PC-3 (cell line): ENCODE measurements around the gene HDLBP. TPM values are rescaled to one million over a fixed set of nuclear protein-coding genes. Genes with fewer than 3 reads are reported as not detected.

ENCODE experiments used
- ATAC-seq: fragments of 200-7000 bp; cut with Tn5 transposase; 2 replicates; pipeline ENCODE4 v1.9.1; 2020; ENCODE audit warnings: mild to moderate bottlenecking, moderate library complexity
- BruUV-seq: library from RNA; stranded (reverse); fragments of 400-500 nt; replicated peaks from 2 replicates; lab custom pipeline; 2021; lab: Mats Ljungman, UMichigan
- CTCF ChIA-PET: fragments of 300-600 bp; sonication (Branson Sonifier 250); formaldehyde crosslinking; loops from one replicate; lab custom pipeline; 2022; ENCODE audit warnings: antibody characterized with exemption; lab: Charles Lee
- POLR2A ChIA-PET: fragments of 300-600 bp; sonication (Branson Sonifier 250); formaldehyde crosslinking; loops from one replicate; lab custom pipeline; 2022; ENCODE audit warnings: antibody characterized with exemption; ENCODE audit not compliant: unreplicated experiment; lab: Charles Lee
- DNase-seq: peaks from one replicate; pipeline ENCODE4 v3.0.0-alpha.2; 2015
- H2AFZ ChIP-seq: fragments of 300-600 bp; sonication (generic); 2 replicates; pipeline ENCODE4 v1.6.0; 2016; ENCODE audit warnings: antibody characterized with exemption, low read length
- H3F3A ChIP-seq: fragments of 300-600 bp; sonication (generic); one replicate; pipeline ENCODE4 v1.6.0; 2017; ENCODE audit warnings: antibody characterized with exemption, low read length, control low read depth, mild to moderate bottlenecking; ENCODE audit not compliant: unreplicated experiment
- H3K27ac ChIP-seq: fragments of 300-600 bp; sonication (generic); 2 replicates; pipeline ENCODE4 v1.5.1; 2016; ENCODE audit warnings: mild to moderate bottlenecking, low read length
- H3K27me3 ChIP-seq: fragments of 300-600 bp; sonication (generic); 2 replicates; pipeline ENCODE4 v1.6.1; 2016; ENCODE audit warnings: low read length, mixed read lengths
- H3K36me3 ChIP-seq: fragments of 300-600 bp; sonication (generic); 2 replicates; pipeline ENCODE4 v1.6.1; 2016; ENCODE audit warnings: low read depth, mixed run types, low read length, mixed read lengths
- H3K4me1 ChIP-seq: fragments of 300-600 bp; sonication (generic); 2 replicates; pipeline ENCODE4 v1.5.1; 2016; ENCODE audit warnings: low read length; ENCODE audit not compliant: insufficient read depth
- H3K4me2 ChIP-seq: fragments of 300-600 bp; sonication (generic); 2 replicates; pipeline ENCODE4 v1.6.0; 2016; ENCODE audit warnings: low read length
- H3K4me3 ChIP-seq: fragments of 300-600 bp; sonication (generic); 2 replicates; pipeline ENCODE4 v1.5.1; 2016; ENCODE audit warnings: mild to moderate bottlenecking, low read length, mixed read lengths
- H3K79me2 ChIP-seq: fragments of 300-600 bp; sonication (generic); 2 replicates; pipeline ENCODE4 v1.6.1; 2017; ENCODE audit warnings: low read length, mixed read lengths
- H3K9ac ChIP-seq: fragments of 300-600 bp; sonication (generic); 2 replicates; pipeline ENCODE4 v1.6.0; 2016; ENCODE audit warnings: mild to moderate bottlenecking, low read length
- H3K9me2 ChIP-seq: fragments of 300-600 bp; sonication (generic); replicated peaks from 2 replicates; pipeline ENCODE4 v1.6.1; 2016; ENCODE audit warnings: mixed run types, low read length, mixed read lengths
- H3K9me3 ChIP-seq: fragments of 300-600 bp; sonication (generic); 2 replicates; pipeline ENCODE4 v1.6.1; 2016; ENCODE audit warnings: low read length, mixed read lengths
- H4K20me1 ChIP-seq: fragments of 300-600 bp; sonication (generic); 2 replicates; pipeline ENCODE4 v1.6.1; 2016; ENCODE audit warnings: low read length, mixed read lengths
- EZH2 ChIP-seq: fragments of 300-600 bp; sonication (generic); IDR thresholded peaks from one replicate; pipeline ENCODE4 v1.6.1; 2017; ENCODE audit warnings: antibody characterized with exemption, mild to moderate bottlenecking, low read length; ENCODE audit not compliant: unreplicated experiment
- EZH2phosphoT487 ChIP-seq: fragments of 300-600 bp; sonication (generic); IDR thresholded peaks from 2 replicates; pipeline ENCODE4 v1.6.1; 2018; ENCODE audit warnings: mild to moderate bottlenecking, antibody characterized with exemption, low read length, borderline replicate concordance
- intact Hi-C: fragments of 100-400 bp; cut with micrococcal nuclease; formaldehyde crosslinking; loops from 2 replicates; pipeline ENCODE4 v1.9.0; 2023
- total RNA-seq: library from RNA; depleted of rRNA; stranded (reverse); fragments of >200 nt; gene quantifications from 2 replicates; pipeline ENCODE4 v1.2.3, GENCODE V29; 2014
- TF ChIP-seq, protein P1 (sequence below): fragments of 300-600 bp; sonication (generic); conservative IDR thresholded peaks from 2 replicates; pipeline ENCODE4 v1.5.1; 2017; ENCODE audit warnings: antibody characterized with exemption, low read depth, mild to moderate bottlenecking, low read length

HDLBP gene
- total RNA-seq, 1 experiment from 2014 or later, result 410 TPM

GRCh38 chr2:241339839-241340630 lies 24.6 kb upstream of the HDLBP start:
- Histone ChIP-seq H3K79me2 (no peaks in the 10 kb centered on the region), H3K9me2 (no peaks in the 10 kb centered on the region), H3K9ac (no peak overlapping the region), H3K27ac (no peak overlapping the region), H3K4me3 (no peak overlapping the region), H2AFZ (no peak overlapping the region), H3K9me3 (no peaks in the 10 kb centered on the region), H3K27me3 (no peaks in the 10 kb centered on the region), H3F3A (no peaks in the 10 kb centered on the region), H3K4me1 (no peaks in the 10 kb centered on the region), H3K36me3 (peaks cover 59% of the 10 kb centered on the region), H3K4me2 (no peak overlapping the region), H4K20me1 (0 out of 2 replicates have a peak, but pooled peaks cover 11% of the 10 kb centered on the region)
- ATAC-seq (no peak), DNase-seq (no peak)
- ChIA-PET POLR2A (no interaction called here), CTCF (no interaction called here)
- BruUV-seq, result no TSS peak
- intact Hi-C loops, result no loop called here
- TF ChIP-seq EZH2phosphoT487, result no peak
- TF ChIP-seq EZH2, result no peak

GRCh38 chr2:241334813-241335212 lies 19.3 kb upstream of the HDLBP start:
- Histone ChIP-seq H3K27ac (no peak overlapping the region), H3K9ac (no peak overlapping the region), H3K4me1 (no peaks in the 10 kb centered on the region), H4K20me1 (0 out of 2 replicates have a peak, but pooled peaks cover 2% of the 10 kb centered on the region), H3K27me3 (no peaks in the 10 kb centered on the region), H3K36me3 (peaks cover 49% of the 10 kb centered on the region), H3K9me3 (no peaks in the 10 kb centered on the region), H3K4me3 (no peak overlapping the region), H3K79me2 (no peaks in the 10 kb centered on the region), H3K9me2 (no peaks in the 10 kb centered on the region), H2AFZ (no peak overlapping the region), H3F3A (no peaks in the 10 kb centered on the region), H3K4me2 (no peak overlapping the region)
- ChIA-PET CTCF (no interaction called here), POLR2A (no interaction called here)
- no peak for DNase-seq
- intact Hi-C loops, result no loop called here
- no peak for TF ChIP-seq EZH2phosphoT487
- TF ChIP-seq EZH2, result no peak
- TF ChIP-seq, protein P1, sequence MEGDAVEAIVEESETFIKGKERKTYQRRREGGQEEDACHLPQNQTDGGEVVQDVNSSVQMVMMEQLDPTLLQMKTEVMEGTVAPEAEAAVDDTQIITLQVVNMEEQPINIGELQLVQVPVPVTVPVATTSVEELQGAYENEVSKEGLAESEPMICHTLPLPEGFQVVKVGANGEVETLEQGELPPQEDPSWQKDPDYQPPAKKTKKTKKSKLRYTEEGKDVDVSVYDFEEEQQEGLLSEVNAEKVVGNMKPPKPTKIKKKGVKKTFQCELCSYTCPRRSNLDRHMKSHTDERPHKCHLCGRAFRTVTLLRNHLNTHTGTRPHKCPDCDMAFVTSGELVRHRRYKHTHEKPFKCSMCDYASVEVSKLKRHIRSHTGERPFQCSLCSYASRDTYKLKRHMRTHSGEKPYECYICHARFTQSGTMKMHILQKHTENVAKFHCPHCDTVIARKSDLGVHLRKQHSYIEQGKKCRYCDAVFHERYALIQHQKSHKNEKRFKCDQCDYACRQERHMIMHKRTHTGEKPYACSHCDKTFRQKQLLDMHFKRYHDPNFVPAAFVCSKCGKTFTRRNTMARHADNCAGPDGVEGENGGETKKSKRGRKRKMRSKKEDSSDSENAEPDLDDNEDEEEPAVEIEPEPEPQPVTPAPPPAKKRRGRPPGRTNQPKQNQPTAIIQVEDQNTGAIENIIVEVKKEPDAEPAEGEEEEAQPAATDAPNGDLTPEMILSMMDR, result no peak
- ATAC-seq, result no peak
- no TSS peak for BruUV-seq

- Histone ChIP-seq H3F3A (no peaks in the 10 kb centered on the region), H3K27ac (no peak overlapping the region), H3K36me3 (peaks cover 48% of the 10 kb centered on the region), H3K4me3 (no peak overlapping the region), H3K4me2 (no peak overlapping the region), H2AFZ (no peak overlapping the region), H3K27me3 (no peaks in the 10 kb centered on the region), H3K4me1 (no peaks in the 10 kb centered on the region), H3K9me2 (no peaks in the 10 kb centered on the region), H4K20me1 (no peaks in the 10 kb centered on the region), H3K79me2 (peaks cover 9% of the 10 kb centered on the region; the same call in 1 of the 2 replicates), H3K9ac (no peak overlapping the region), H3K9me3 (no peaks in the 10 kb centered on the region)
- TF ChIP-seq, protein P1, result no peak
- TF ChIP-seq EZH2, result no peak
- TF ChIP-seq EZH2phosphoT487, result no peak
- intact Hi-C loops, result no loop called here
- no peak for DNase-seq
- BruUV-seq, result no TSS peak
- ChIA-PET CTCF (no interaction called here), POLR2A (no interaction called here)
- no peak for ATAC-seq
These were observed 15.1 kb upstream of the HDLBP start for GRCh38 chr2:241330616-241330981.
